Activated CD4-positive, alpha-beta T cell treated with anti-CD3 and anti-CD28 coated beads, Interleukin-2, Interleukin-4, amounts not matched to agents 100 ng/mL and 50 ng/mL, durations not matched to agents 16 hours and 8 hours (primary cell): ENCODE measurements around the gene NAB2.
"Not testable (repeated sequence)": the region's sequence is repeated elsewhere in the genome, so short reads cannot be mapped to it uniquely, and the experiment has no call there.

Experiments
- DNase-seq: peaks from one replicate; pipeline ENCODE4 v3.0.0-alpha.2; 2020; ENCODE audit warnings: low spot score

Gene NAB2

GRCh38 chr12:57069523-57069922, 19.4 kb upstream of the NAB2 start:
- peak; percentile 76 for DNase-seq

DNA sequence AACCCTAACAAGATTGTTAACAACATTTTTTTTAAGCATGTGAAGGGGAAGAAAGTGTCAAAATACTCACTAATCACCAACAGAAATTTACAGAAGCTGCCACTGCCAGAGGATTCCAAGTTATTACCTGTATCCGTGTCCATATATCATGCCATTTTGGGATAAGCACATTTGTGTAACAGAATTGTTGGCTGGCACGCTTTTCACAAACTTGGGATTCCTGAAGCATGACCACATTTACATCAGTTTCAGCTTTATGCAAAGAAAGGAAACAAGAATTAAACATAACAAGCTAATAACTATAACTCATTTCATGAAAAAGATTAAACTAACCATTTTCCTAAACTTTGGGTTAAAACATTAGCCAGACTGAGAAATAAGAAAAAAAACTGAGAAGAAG, 16.3 kb upstream of the NAB2 start:
- DNase-seq: no peak

DNA sequence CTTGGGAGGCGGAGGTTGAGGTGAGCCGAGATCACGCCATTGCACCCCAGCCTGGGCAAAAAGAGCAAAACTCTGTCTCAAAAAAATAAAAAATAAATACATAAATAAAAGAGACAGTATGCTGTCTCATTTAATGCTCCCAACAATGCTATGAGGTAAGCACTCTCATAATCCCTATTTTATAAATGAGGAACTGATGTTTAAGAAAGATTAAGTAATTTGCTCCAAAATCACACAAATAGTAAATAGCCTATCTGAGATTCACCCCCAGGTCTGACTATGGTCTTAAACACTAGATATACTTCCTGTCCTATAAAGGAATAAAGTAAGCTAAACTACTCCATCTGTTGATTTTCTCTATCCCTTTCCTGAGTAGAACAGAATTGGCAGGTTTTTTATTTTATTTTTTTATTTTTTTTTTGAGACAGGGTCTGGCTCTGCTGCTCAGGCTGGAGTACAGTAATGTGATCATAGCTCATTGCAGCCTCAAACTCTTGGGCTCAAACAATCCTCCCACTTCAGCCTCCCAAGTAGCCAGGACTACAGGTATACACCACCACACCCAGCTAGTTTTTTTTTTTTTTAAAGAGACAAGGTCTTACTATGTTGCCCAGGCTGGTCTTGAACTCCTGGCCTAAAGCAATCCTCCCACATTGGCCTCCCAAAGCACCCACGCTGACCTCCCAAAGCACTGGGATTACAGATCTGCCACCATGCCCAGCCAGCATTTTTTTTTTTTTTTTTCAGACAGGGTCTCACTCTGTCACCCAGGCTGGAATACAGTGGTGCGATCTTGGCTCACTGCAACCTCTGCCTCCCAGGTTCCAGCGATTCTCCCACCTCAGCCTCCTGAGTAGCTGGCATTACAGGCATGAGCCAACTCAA, 15.1 kb upstream of the NAB2 start:
- not testable (repeated sequence) for DNase-seq

DNA sequence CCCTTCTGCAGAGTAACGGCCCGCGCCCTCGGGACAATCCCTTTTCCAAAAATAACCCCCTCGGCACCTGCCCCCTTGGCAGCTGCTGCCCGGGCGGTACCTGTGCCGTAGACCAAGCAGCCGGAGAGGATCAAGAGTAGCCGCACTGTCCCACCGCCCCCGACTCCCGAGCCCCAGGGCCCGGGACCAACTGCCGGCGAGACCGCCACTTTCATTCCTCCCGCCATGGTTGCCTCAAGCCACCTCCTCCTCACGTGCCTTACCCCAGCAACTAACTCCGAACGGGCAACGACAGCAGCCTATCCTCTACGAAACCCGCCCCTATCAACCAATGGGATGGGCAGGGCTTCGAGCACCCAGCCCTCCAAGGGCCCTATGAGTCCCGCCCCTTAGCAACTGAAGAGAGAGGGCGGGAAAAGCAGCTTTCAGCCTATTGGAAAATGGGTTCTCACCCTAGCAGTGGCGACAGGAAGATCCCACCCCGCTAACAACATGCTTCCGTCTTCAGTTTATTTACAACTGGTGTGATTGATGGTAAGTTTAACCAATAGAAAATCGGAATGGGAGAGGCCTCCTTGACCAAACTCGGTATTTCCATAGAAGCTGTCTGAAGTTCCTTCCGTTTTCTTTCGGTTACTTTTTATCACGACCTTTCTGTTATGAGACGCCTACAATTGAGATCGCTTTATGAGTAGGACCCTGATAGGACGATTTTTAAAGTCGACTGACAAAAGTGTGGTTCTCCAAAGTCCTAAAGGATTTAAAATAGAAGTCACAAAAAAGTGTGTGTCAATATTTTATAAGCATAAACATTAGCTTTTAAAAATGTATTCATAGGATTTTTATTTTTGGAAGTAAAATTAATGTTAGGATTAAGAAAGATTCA, 10.2 kb upstream of the NAB2 start, which contains the start of gene NEMP1:
TSS of gene NEMP1 (minus strand) at position 273 of the 886 bp plus-strand sequence. CDS start at position 227, 46 bp downstream.
- DNase-seq: peak; percentile 100

DNA sequence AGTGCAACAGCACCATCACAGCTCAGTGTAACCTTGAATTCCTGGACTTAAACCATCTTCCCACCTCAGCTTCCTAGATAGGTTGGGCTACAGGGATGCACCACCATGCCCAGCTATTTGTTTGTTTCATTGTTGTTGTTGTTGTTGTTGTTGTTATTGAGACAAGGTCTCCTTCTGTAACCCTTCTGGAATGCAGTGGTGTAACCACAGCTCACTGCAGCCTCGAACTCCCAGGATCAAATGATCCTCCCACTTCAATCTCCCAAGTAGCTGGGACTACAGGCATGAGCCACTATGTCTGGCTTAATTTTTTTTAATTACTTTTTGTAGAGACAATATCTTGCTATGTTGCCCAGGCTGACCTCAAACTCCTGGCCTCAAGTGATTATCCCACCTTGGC, 9.1 kb upstream of the NAB2 start:
- no peak for DNase-seq

DNA sequence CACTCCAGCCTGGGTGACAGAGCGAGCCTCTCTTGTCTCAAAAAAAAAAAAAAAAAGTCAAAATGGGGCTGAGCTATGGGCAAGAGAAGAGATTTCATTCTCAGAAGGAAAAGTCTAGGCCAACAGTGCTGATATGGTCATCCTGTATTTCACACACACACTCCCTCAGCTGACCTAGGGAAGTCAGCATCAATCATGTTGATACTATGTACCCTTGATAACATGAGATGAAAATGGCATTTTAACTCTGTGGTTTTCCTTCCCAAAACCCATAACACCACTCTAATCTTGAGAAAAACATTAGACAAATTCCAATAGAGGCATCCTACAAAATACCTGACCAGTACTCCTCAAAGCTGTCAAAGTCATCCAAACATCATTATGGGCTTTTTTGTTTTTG, 8.1 kb upstream of the NAB2 start:
- DNase-seq: no peak

DNA sequence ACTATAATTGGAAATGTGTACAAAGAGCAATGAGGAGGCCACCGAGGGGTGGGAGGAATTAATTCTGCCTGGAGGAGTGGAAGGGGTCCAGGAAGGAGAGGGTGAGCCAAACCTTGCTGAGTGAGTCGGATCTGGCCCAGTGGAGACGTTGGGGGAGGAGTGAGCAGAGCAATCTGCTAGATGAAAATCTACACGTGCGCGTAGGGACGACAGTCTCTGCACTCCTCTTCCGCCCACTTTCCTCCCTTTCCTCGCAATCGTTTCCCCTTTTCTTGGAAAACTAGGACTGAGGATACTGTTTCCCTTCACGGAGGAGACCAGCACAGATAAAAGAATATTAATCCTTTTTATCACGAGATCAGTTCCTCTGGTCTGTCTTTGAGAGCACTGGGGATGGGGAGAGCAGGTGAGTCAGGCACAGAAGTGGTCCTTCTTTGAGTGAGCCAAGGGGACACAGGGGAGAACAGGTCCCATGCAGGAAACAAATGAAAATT, 2.9 kb upstream of the NAB2 start:
- DNase-seq: peak; percentile 54

DNA sequence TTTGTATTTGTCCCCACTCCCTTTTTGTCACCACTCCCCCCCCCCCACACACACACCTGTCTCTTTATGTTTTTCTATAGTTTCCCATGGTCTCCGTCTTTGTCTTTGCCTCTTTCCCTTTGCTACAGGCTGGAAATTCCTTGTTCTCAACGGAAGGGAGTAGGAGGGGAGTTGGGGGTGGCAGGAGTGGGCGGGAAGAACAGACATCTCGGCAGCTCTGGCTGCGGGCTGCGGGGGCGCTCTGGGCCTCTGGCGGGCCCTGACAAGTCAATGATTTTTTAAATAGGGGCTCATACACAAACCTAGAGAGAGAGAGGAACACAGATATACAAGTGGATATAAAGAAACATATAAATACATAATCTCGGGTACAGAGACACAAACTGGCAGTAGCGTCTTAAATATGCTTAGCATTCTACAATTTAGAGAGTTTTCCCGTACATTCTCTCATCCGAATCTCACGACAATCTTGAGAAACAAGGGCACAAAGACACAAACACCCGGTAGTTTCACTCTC, 2.4 kb upstream of the NAB2 start:
- DNase-seq: peak; percentile 48

GRCh38 chr12:57087010-57087690, 1.8 kb upstream of the NAB2 start:
- DNase-seq: peak; percentile 88

DNA sequence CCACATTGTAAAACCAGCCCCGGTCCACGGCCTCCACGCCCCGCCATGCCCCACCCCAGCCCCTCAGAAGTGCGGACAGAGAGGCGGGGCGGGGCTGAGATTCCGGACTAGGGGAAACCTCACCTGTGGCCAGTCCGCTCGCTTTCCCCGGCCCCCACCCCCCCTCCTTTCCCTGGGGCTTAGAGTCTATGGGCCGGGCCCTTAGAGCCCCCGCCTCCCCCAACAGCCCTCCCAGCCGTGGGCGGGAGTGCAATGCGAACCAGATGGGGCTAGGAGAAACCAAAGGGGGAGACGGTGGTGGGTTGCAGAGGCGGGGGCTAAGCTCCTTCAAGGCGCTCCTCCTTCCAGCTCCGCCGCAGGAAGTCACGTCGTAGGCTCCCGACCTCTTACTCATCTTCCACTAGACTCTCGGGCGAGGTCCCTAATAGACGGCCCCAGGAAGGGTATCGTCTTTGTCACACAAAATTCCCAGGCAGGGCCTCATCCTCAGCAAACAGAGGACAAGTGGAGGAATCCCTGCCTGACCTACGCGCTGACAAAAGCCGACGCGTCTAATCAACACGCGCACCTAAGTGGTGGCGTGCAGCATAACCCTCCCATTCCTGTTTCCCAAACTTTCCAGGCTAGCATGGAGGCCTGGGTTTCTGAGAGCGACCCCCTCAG, 1.1 kb upstream of the NAB2 start:
- DNase-seq: peak; percentile 80

GRCh38 chr12:57089271-57090245, 644 bp downstream of the NAB2 start:
- DNase-seq: peak; percentile 47

DNA sequence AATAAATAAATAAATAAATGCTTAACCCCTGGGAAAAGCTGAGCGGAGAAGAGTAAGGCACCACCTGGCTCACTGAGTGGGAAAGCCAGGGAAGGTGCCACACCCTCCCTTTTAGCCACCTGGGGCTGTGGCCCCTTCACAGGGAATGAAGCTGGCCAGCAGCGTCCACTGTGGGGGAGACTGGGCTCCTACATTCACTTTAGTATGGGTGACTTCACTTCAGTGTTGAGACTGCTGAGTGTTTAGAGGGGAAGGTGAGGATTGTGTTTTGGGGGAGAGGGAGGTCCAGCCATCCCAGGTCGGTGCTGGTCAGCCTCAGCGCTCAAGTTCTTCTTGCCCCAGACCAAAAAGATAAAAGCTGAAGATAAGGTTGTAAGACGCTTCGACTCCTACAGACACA, 1.6 kb downstream of the NAB2 start:
- no peak for DNase-seq

DNA sequence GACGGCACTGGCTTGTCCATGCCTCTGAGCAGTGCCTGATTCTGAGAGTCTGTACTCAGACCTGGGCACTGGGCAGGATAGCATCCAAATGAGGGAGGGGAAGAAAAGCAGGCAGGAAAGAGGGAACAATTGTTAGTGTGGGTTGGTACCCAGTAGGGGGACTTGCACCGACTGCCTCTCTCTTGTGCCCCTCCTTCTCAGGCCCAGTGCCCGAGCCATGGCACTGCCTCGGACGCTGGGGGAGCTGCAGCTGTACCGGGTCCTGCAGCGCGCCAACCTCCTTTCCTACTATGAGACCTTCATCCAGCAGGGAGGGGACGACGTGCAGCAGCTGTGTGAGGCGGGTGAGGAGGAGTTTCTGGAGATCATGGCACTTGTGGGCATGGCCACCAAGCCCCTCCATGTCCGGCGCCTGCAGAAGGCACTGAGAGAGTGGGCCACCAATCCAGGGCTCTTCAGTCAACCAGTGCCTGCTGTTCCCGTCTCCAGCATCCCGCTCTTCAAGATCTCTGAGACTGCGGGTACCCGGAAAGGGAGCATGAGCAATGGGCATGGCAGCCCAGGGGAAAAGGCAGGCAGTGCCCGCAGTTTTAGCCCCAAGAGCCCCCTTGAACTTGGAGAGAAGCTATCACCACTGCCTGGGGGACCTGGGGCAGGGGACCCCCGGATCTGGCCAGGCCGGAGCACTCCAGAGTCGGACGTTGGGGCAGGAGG, 2.2 kb downstream of the NAB2 start:
- DNase-seq: no peak

GRCh38 chr12:57091638-57092528, 3.0 kb downstream of the NAB2 start:
- no peak for DNase-seq

- no peak for DNase-seq
Measured at GRCh38 chr12:57092529-57092862, 3.6 kb downstream of the NAB2 start.

DNA sequence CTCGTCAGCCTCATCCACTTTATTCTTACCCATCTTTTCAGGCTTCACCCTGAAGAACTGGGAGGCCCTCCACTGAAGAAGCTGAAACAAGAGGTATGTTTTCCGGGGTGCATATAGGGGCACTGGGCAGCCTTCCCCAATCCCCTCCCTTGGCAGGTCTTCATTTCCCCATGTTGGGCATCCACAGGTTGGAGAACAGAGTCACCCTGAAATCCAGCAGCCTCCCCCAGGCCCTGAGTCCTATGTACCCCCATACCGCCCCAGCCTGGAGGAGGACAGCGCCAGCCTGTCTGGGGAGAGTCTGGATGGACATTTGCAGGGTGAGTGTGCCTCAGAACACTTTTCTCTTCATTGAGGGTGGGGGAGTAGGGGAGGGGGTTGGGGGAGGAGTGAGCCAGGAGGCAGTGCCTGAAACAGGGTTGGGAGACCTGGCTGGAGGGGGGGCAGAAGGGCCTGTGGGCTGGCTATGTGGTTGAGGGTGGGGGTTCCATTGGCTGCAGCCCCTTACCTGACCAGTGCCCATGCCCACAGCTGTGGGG, 4.0 kb downstream of the NAB2 start:
- DNase-seq: no peak

DNA sequence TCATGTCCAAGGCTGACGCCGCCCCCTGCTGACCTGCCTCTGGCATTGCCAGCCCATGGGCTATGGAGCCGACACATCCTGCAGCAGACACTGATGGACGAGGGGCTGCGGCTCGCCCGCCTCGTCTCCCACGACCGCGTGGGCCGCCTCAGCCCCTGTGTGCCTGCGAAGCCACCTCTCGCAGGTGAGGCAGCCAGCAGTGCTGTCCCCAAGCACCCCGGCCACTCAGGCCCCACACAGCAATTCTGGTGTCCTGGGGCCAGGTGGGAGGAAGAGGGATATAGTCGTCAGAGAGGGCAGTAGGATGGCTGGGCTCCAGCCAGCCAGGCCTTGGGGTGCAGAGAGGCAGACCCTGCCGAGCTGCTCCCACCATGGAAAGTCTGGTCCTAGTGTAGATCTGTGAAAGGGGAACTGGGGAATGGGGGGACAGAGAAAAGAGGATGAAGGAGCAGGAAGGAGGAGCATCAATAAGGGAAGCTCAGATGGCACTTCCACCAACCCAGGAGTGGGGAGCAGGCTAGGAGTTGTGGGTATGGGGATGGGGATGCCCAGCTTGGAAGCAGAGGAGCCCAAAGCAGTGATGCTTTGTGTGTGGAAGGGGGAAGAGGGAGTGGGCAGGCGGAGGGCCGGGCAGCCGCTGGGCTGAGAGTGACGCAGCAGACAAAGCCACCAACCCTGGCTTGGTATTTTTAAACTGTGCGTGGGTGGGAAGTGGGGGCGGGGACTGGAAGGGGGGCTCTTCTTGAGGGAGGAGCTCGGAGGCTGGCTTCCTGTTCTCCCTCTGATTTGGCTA, 4.7 kb downstream of the NAB2 start:
- DNase-seq: peak; percentile 65
